HepG2 (cell line): ENCODE data around the gene MYRFL. TPM values are rescaled to one million over a fixed set of nuclear protein-coding genes. Genes with fewer than 3 reads are reported as not detected.

Source experiments
- ATAC-seq: fragments of 200-7000 bp; cut with Tn5 transposase; 3 replicates; pipeline ENCODE4 v1.9.1; 2020; ENCODE audit warnings: mild to moderate bottlenecking, moderate library complexity
- BruUV-seq: library from RNA; stranded (reverse); fragments of 400-500 nt; replicated peaks from 2 replicates; lab custom pipeline; 2021; lab: Mats Ljungman, UMichigan
- CTCF ChIA-PET: fragments of 300-600 bp; formaldehyde crosslinking; extraction: SDS; loops from one replicate; lab custom pipeline; 2021; ENCODE audit warnings: low total read pairs, inconsistent platforms, low intra/inter-chr PET ratio; lab: Yijun Ruan, JAX
- POLR2A ChIA-PET: fragments of 350-600 bp; sonication (Branson Sonifier 250); formaldehyde crosslinking; loops from one replicate; lab custom pipeline; 2020; ENCODE audit warnings: antibody characterized with exemption, inconsistent platforms; lab: Yijun Ruan, JAX
- DNase-seq: peaks from one replicate; pipeline ENCODE4 v3.0.0-alpha.2; 2015; ENCODE audit warnings: low spot score
- FAIRE-seq: peaks from 3 replicates; lab custom pipeline; 2011; peaks lifted over from hg19 to GRCh38; lab: Jason Lieb, UNC
- H2AFZ ChIP-seq: one replicate; pipeline ENCODE4 v1.6.1; 2011; ENCODE audit warnings: low read length, inconsistent platforms
- H3K27ac ChIP-seq: fragments of 300-600 bp; 3 replicates; pipeline ENCODE4 v1.8.0; 2011; ENCODE audit warnings: mixed run types, mild to moderate bottlenecking, mixed read lengths, low read length, inconsistent platforms; ENCODE audit not compliant: insufficient read depth; ENCODE audit errors: extremely low read length
- H3K27me3 ChIP-seq, 2 experiments: fragments of 200-600 bp in 1 of 2; 2 replicates in 1 of 2; 3 replicates in 1 of 2; pipeline versions ENCODE4 v1.6.0 to v1.8.0; 2011; ENCODE audit warnings: low read length in 2 of 2, mild to moderate bottlenecking in 2 of 2, moderate library complexity in 2 of 2, inconsistent platforms in 1 of 2; ENCODE audit not compliant: insufficient read depth in 2 of 2, control insufficient read depth in 1 of 2
- H3K36me3 ChIP-seq, 2 experiments: fragments of 200-600 bp in 1 of 2; replicated peaks in 1 of 2; 2 replicates in 1 of 2; 3 replicates in 1 of 2; pipeline versions ENCODE4 v1.5.1 to v1.8.0; 2011; ENCODE audit warnings: low read length in 2 of 2, inconsistent platforms in 1 of 2; ENCODE audit not compliant: insufficient read depth in 2 of 2, control insufficient read depth in 1 of 2
- H3K4me1 ChIP-seq: 2 replicates; pipeline ENCODE4 v1.5.1; 2012; ENCODE audit warnings: low read length, inconsistent platforms; ENCODE audit not compliant: insufficient read depth
- H3K4me2 ChIP-seq: 2 replicates; pipeline ENCODE4 v1.6.0; 2011; ENCODE audit warnings: low read depth, low read length, inconsistent platforms
- H3K4me3 ChIP-seq, 3 experiments: fragments of 200-600 bp in 1 of 3; sonication (generic), shearing (Covaris generic) in 1 of 3; replicated peaks in 1 of 3; 2 replicates each; pipeline ENCODE4 v1.5.1; 2011 to 2016; ENCODE audit warnings: low read length in 3 of 3, inconsistent platforms in 2 of 3, low read depth in 2 of 3, mild to moderate bottlenecking in 2 of 3, control low read depth in 1 of 3, mixed read lengths in 1 of 3; ENCODE audit not compliant: insufficient read depth in 1 of 3
- H3K79me2 ChIP-seq: one replicate; pipeline ENCODE4 v1.6.1; 2011; ENCODE audit warnings: low read length, inconsistent platforms; ENCODE audit not compliant: insufficient read depth
- H3K9ac ChIP-seq: 2 replicates; pipeline ENCODE4 v1.6.0; 2011; ENCODE audit warnings: mild to moderate bottlenecking, low read depth, low read length, inconsistent platforms; ENCODE audit not compliant: insufficient read depth
- H3K9me3 ChIP-seq: 2 replicates; pipeline ENCODE4 v1.5.1; 2012; ENCODE audit warnings: mild to moderate bottlenecking, low read length
- H4K20me1 ChIP-seq: 2 replicates; pipeline ENCODE4 v1.6.0; 2011; ENCODE audit warnings: inconsistent platforms, mild to moderate bottlenecking, low read length, moderate library complexity; ENCODE audit not compliant: insufficient read depth
- IRF2 ChIP-seq: IDR thresholded peaks from 2 replicates; pipeline ENCODE4 v1.6.1; 2018; ENCODE audit warnings: missing genetic modification reagents, missing compliant biosample characterization
- JUN ChIP-seq: sonication (generic); formaldehyde crosslinking; IDR thresholded peaks from 2 replicates; pipeline ENCODE4 v1.4.0; 2020; ENCODE audit warnings: mild to moderate bottlenecking, missing genetic modification reagents
- KDM4B ChIP-seq: sonication (generic); formaldehyde crosslinking; IDR thresholded peaks from 2 replicates; pipeline ENCODE4 v1.4.0; 2020; ENCODE audit warnings: missing genetic modification reagents
- MIXL1 ChIP-seq: IDR thresholded peaks from 2 replicates; pipeline ENCODE4 v1.6.1; 2016
- MXD4 ChIP-seq: IDR thresholded peaks from 2 replicates; pipeline ENCODE4 v1.6.1; 2016; ENCODE audit warnings: mild to moderate bottlenecking, missing biosample characterization, missing genetic modification reagents
- NKX3-1 ChIP-seq: sonication (generic); formaldehyde crosslinking; IDR thresholded peaks from 2 replicates; pipeline ENCODE4 v1.5.0; 2020; ENCODE audit warnings: missing genetic modification reagents
- XRCC5 ChIP-seq: fragments of 200-400 bp; formaldehyde crosslinking; optimal IDR thresholded peaks from 2 replicates; pipeline ENCODE3; 2017; ENCODE audit warnings: mild to moderate bottlenecking, low read length
- ZIK1 ChIP-seq: sonication (generic); formaldehyde crosslinking; IDR thresholded peaks from 2 replicates; pipeline ENCODE4 v1.5.0; 2020; ENCODE audit warnings: mild to moderate bottlenecking, low read depth, missing genetic modification reagents, borderline replicate concordance
- ZNF251 ChIP-seq: sonication (generic); formaldehyde crosslinking; IDR thresholded peaks from 2 replicates; pipeline ENCODE4 v1.9.0; 2021; ENCODE audit warnings: mild to moderate bottlenecking, missing genetic modification reagents
- ZNF441 ChIP-seq: sonication (generic); formaldehyde crosslinking; IDR thresholded peaks from 2 replicates; pipeline ENCODE4 v1.7.0; 2021; ENCODE audit warnings: missing genetic modification reagents, borderline replicate concordance
- ZNF605 ChIP-seq: sonication (generic); formaldehyde crosslinking; IDR thresholded peaks from 2 replicates; pipeline ENCODE4 v1.8.0; 2022; ENCODE audit warnings: mild to moderate bottlenecking, missing genetic modification reagents
- ZNF761 ChIP-seq: sonication (generic); formaldehyde crosslinking; conservative IDR thresholded peaks from 2 replicates; pipeline ENCODE4 v1.4.0; 2020; ENCODE audit warnings: mild to moderate bottlenecking, missing genetic modification reagents
- WGBS: methylation state at CpG from one replicate; pipeline ENCODE4 v1.1.6; 2017; ENCODE audit warnings: low lambda C conversion rate; 5-methylcytosine and 5-hydroxymethylcytosine counted together
- in situ Hi-C: cut with HindIII; loops from 2 replicates; pipeline ENCODE4 v1.10.0; 2017; ENCODE audit warnings: low pct_unique_long_range_greater_than_20kb; ENCODE audit not compliant: extremely low pct_ligation_motif_present
- intact Hi-C: fragments of 100-400 bp; cut with micrococcal nuclease; formaldehyde crosslinking; loops from one replicate; pipeline ENCODE4 v1.10.0; 2022; ENCODE audit not compliant: unreplicated experiment
- polyA plus RNA-seq, 8 experiments: library from polyadenylated mRNA; depleted of rRNA in 3 of 8; stranded (reverse) in 7 of 8; unstranded in 1 of 8; fragments of >200 nt; fragmentation: Illumina TruSeq in 4 of 8; extraction: Trizol in 4 of 8; gene quantifications; 2 replicates each; pipeline versions ENCODE4 v1.2.1 to v1.2.3, GENCODE V29; 2011 to 2016; ENCODE audit warnings: low read depth in 4 of 8, missing spikeins in 1 of 8, mixed read lengths in 1 of 8; ENCODE audit not compliant: insufficient read depth in 1 of 8
- total RNA-seq, 5 experiments: library from RNA; depleted of rRNA; stranded (reverse); fragments of >200 nt; fragmentation: Illumina TruSeq; extraction: Trizol; gene quantifications; 2 replicates each; pipeline ENCODE4 v1.2.3, GENCODE V29; 2016; ENCODE audit warnings: low read depth in 1 of 5

The MYRFL gene
- total and polyA plus RNA-seq, 2 of the 13 experiments (the other 11 are each of a cell fraction or from before 2014, with no cell fraction given), result 0.09 to 0.11 TPM

DNA sequence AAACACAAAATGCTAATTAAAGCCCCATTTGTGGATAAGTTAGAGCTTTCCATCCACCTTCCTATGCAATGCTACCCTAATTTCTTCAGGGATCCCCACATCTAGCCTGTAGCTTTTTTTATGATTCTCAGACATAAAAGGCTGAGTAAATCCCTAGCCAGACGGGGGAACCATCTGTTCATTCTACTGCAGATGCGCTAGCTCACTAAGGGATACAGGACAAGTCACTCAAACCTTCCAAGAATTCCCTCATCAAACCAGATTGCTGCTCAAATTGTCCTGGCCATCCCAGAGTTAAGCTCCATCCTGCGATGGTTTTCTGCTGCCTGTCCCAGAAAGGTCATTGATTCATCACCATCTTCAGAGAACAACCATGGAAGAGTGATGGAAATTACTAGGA is 56.7 kb downstream of the MYRFL start:
- CTCF ChIA-PET, result no interaction called here
- no peak overlapping the region for H2AFZ ChIP-seq
- ATAC-seq, result no peak
- POLR2A ChIA-PET, result no interaction called here
- intact Hi-C loops (no loop called here), in situ Hi-C loops (loop anchor here (25.0 kb wide), 1 partner anchor 481 kb away; the partner anchor contains the start of gene KCNMB4)
- H3K9ac ChIP-seq, result no peak overlapping the region
- H3K27ac ChIP-seq, result no peak overlapping the region
- TF ChIP-seq ZNF441 (CRISPR knock-in tag), result no peak
- no peak for TF ChIP-seq MXD4 (CRISPR knock-in tag)
- no peak for TF ChIP-seq MIXL1
- no peak for TF ChIP-seq JUN (CRISPR knock-in tag)
- TF ChIP-seq ZIK1 (CRISPR knock-in tag), result no peak
- no peak for TF ChIP-seq ZNF761 (CRISPR knock-in tag)
- TF ChIP-seq XRCC5, result no peak
- no peak for TF ChIP-seq IRF2 (CRISPR knock-in tag)
- no peak for TF ChIP-seq ZNF605 (CRISPR knock-in tag)
- TF ChIP-seq NKX3-1 (CRISPR knock-in tag), result no peak
- no peak for TF ChIP-seq KDM4B (CRISPR knock-in tag)
- no peak for TF ChIP-seq ZNF251 (CRISPR knock-in tag)
- 6% methylated on average over 3 of the region's 3 CpGs for WGBS
- BruUV-seq, result no TSS peak
- no peaks in the 10 kb centered on the region for H3K9me3 ChIP-seq
- H3K4me1 ChIP-seq, result no peaks in the 10 kb centered on the region
- no peak for FAIRE-seq
- no peak for DNase-seq
- no peak overlapping the region for H3K4me3 ChIP-seq
- no peaks in the 10 kb centered on the region for H3K36me3 ChIP-seq
- peaks cover 0 to 11% of the 10 kb centered on the region in 2 experiments; a peak in 1 of 5 replicates for H3K27me3 ChIP-seq
- H4K20me1 ChIP-seq, result no peaks in the 10 kb centered on the region
- H3K4me2 ChIP-seq, result no peak overlapping the region
- no peaks in the 10 kb centered on the region for H3K79me2 ChIP-seq
